ENCODE results near the gene TRIM16.

- no peak for TF ChIP-seq CTCF (IDR thresholded peaks at IDR 0.05)
- no peak for TF ChIP-seq POLR2AphosphoS5 (IDR thresholded peaks at IDR 0.05)
Observed at GRCh38 chr17:15660077-15660476, 24.0 kb downstream of the TRIM16 start.
